ENCODE data around the gene NABP2. TPM values are rescaled to one million over a fixed set of nuclear protein-coding genes. Genes with fewer than 3 reads are reported as not detected.
"Not testable (repeated sequence)": the region's sequence is repeated elsewhere in the genome, so short reads cannot be mapped to it uniquely, and the experiment has no call there.

The NABP2 gene
- total RNA-seq, 1 experiment from 2014 or later, result 63.3 TPM

GRCh38 chr12:56192582-56192981 is 31.6 kb upstream of the NABP2 start:
- Mint-ChIP-seq H3K27me3 (ENCODE audit: unreplicated experiment) (no peaks in the 10 kb centered on the region), H3K27ac (ENCODE audit: unreplicated experiment) (no peak overlapping the region), H3K36me3 (ENCODE audit: insufficient read depth, unreplicated experiment) (peaks cover 34% of the 10 kb centered on the region), H3K9me3 (ENCODE audit: low read depth, unreplicated experiment) (no peaks in the 10 kb centered on the region), H3K4me3 (ENCODE audit: low read depth, unreplicated experiment) (no peak overlapping the region), H3K4me1 (ENCODE audit: low read depth, unreplicated experiment) (peaks cover 39% of the 10 kb centered on the region)
- no peak for TF ChIP-seq CTCF (IDR thresholded peaks at IDR 0.05; ENCODE audit: unreplicated experiment)
- DNase-seq, result no peak
- no TSS peak for BruUV-seq (replicated peaks)
- intact Hi-C loops (cut with micrococcal nuclease; ENCODE audit: unreplicated experiment), result no loop called here
- CTCF ChIA-PET, result no interaction called here

- DNase-seq, result peak; percentile 85
- Mint-ChIP-seq H3K27me3 (ENCODE audit: unreplicated experiment) (no peaks in the 10 kb centered on the region), H3K4me1 (ENCODE audit: low read depth, unreplicated experiment) (peaks cover 34% of the 10 kb centered on the region), H3K36me3 (ENCODE audit: insufficient read depth, unreplicated experiment) (peaks cover 29% of the 10 kb centered on the region), H3K27ac (ENCODE audit: unreplicated experiment) (peak overlapping the region; percentile 8), H3K4me3 (ENCODE audit: low read depth, unreplicated experiment) (no peak overlapping the region), H3K9me3 (ENCODE audit: low read depth, unreplicated experiment) (no peaks in the 10 kb centered on the region)
- CTCF ChIA-PET, result no interaction called here
- intact Hi-C loops (cut with micrococcal nuclease; ENCODE audit: unreplicated experiment), result loop anchor here (1.0 kb wide), 1 partner anchor 29 kb away; no protein-coding TSS in a partner anchor
- no TSS peak for BruUV-seq (replicated peaks)
- TF ChIP-seq CTCF (IDR thresholded peaks at IDR 0.05; ENCODE audit: unreplicated experiment), result peak; percentile 60
Observed at GRCh38 chr12:56193025-56193578, 31.0 kb upstream of the NABP2 start.

- H3K4me3 Mint-ChIP-seq (ENCODE audit: low read depth, unreplicated experiment); DNase-seq; H3K9me3 Mint-ChIP-seq (ENCODE audit: low read depth, unreplicated experiment); BruUV-seq (replicated peaks); intact Hi-C loops (cut with micrococcal nuclease; ENCODE audit: unreplicated experiment); H3K27ac Mint-ChIP-seq (ENCODE audit: unreplicated experiment); H3K36me3 Mint-ChIP-seq (ENCODE audit: insufficient read depth, unreplicated experiment); H3K27me3 Mint-ChIP-seq (ENCODE audit: unreplicated experiment): not testable (repeated sequence)
- CTCF ChIA-PET, result interaction anchor here (1.2 kb wide), 1 partner anchor 69 kb away, joined by 3 read pairs; the partner anchor contains the start of gene ESYT1
- H3K4me1 Mint-ChIP-seq (ENCODE audit: low read depth, unreplicated experiment), result peaks cover 13% of the 10 kb centered on the region
Observed at GRCh38 chr12:56196818-56197550, 27.2 kb upstream of the NABP2 start.

GRCh38 chr12:56197921-56198635 is 26.1 kb upstream of the NABP2 start:
- CTCF ChIA-PET, result interaction anchor here (1.2 kb wide), 1 partner anchor 70 kb away, joined by 3 read pairs; the partner anchor contains the start of gene ESYT1
- BruUV-seq (replicated peaks), result no TSS peak
- H3K27me3 Mint-ChIP-seq (ENCODE audit: unreplicated experiment), result no peaks in the 10 kb centered on the region
- H3K36me3 Mint-ChIP-seq (ENCODE audit: insufficient read depth, unreplicated experiment), result no peaks in the 10 kb centered on the region
- DNase-seq, result no peak
- no peak overlapping the region for H3K4me3 Mint-ChIP-seq (ENCODE audit: low read depth, unreplicated experiment)
- no peak for TF ChIP-seq CTCF (IDR thresholded peaks at IDR 0.05; ENCODE audit: unreplicated experiment)
- peaks cover 6% of the 10 kb centered on the region for H3K4me1 Mint-ChIP-seq (ENCODE audit: low read depth, unreplicated experiment)
- no peak overlapping the region for H3K27ac Mint-ChIP-seq (ENCODE audit: unreplicated experiment)
- H3K9me3 Mint-ChIP-seq (ENCODE audit: low read depth, unreplicated experiment), result no peaks in the 10 kb centered on the region
- intact Hi-C loops (cut with micrococcal nuclease; ENCODE audit: unreplicated experiment), result no loop called here

Measured in Calu3 (cell line).